Stomach (tissue), 9 donors: ENCODE data around the gene CD33. TPM values are rescaled to one million over a fixed set of nuclear protein-coding genes. Genes with fewer than 3 reads are reported as not detected.

Experiments
- DNase-seq, 2 donors: peaks; one replicate each; pipeline versions ENCODE4 v3.0.0 to v3.0.0-alpha.2; 2013 to 2019
- H3K27ac ChIP-seq, 5 donors: fragments of 200-600 bp in 4 of 5; sonication (generic) in 4 of 5; one replicate each; pipeline ENCODE4 v1.5.1; 2013 to 2019; ENCODE audit warnings: mild to moderate bottlenecking in 1 of 5, moderate library complexity in 1 of 5
- H3K27me3 ChIP-seq, 3 donors: fragments of 200-600 bp; sonication (generic); one replicate each; pipeline ENCODE4 v1.5.1; 2017 to 2019; ENCODE audit warnings: mixed run types in 1 of 3
- H3K36me3 ChIP-seq, 4 donors: fragments of 200-600 bp; sonication (generic); 1 replicate in 3 of 4; 2 replicates in 1 of 4; pipeline ENCODE4 v1.5.1; 2016 to 2019
- H3K4me1 ChIP-seq, 4 donors: fragments of 200-600 bp; sonication (generic); one replicate each; pipeline ENCODE4 v1.5.1; 2016 to 2019
- H3K4me3 ChIP-seq, 4 donors: fragments of 200-600 bp; sonication (generic) in 3 of 4; one replicate each; pipeline ENCODE4 v1.5.1; 2016 to 2019; ENCODE audit warnings: mild to moderate bottlenecking in 1 of 4
- H3K9me3 ChIP-seq, 4 donors: fragments of 200-600 bp; sonication (generic); one replicate each; pipeline ENCODE4 v1.5.1; 2016 to 2019
- CTCF ChIP-seq, 7 experiments: fragments of 450-650 bp in 4 of 7; fragments of 200-600 bp in 3 of 7; sonication (generic) in 3 of 7; IDR thresholded peaks; one replicate each; pipeline ENCODE4 v1.5.1; 2016 to 2019; ENCODE audit warnings: antibody characterized with exemption in 7 of 7, control low read depth in 2 of 7, mild to moderate bottlenecking in 1 of 7
- EP300 ChIP-seq: sonication (generic); formaldehyde crosslinking; IDR thresholded peaks from one replicate; pipeline ENCODE4 v1.6.1; 2017; ENCODE audit warnings: antibody characterized with exemption
- POLR2A ChIP-seq, 4 donors: fragments of 450-650 bp; IDR thresholded peaks; one replicate each; pipeline ENCODE4 v1.6.1; 2016; ENCODE audit warnings: antibody characterized with exemption in 4 of 4, control low read depth in 2 of 4, mild to moderate bottlenecking in 1 of 4, moderate library complexity in 1 of 4
- POLR2AphosphoS5 ChIP-seq, 3 donors: sonication (generic); formaldehyde crosslinking; IDR thresholded peaks; one replicate each; pipeline ENCODE4 v1.6.1; 2016; ENCODE audit warnings: antibody characterized with exemption in 3 of 3
- WGBS, 5 donors: extraction: QIAGEN DNeasy Blood & Tissue Kit in 3 of 5; methylation state at CpG; one replicate each; pipeline versions ENCODE4 v1.1.5 to v1.1.7; 2013 to 2018; 5-methylcytosine and 5-hydroxymethylcytosine counted together
- intact Hi-C: fragments of 100-400 bp; cut with DNase I; formaldehyde crosslinking; loops from one replicate; pipeline ENCODE4 v1.15.1; 2023; ENCODE audit warnings: low total_unique reads
- polyA plus RNA-seq, 3 donors: library from polyadenylated mRNA; stranded (reverse); fragments of 200-250 nt; gene quantifications; one replicate each; pipeline ENCODE4 v1.2.3, GENCODE V29; 2013
- total RNA-seq, 5 donors: library from RNA; depleted of rRNA; stranded (reverse); fragments of >200 nt; gene quantifications; one replicate each; pipeline versions ENCODE4 v1.1.0 to v1.2.3, GENCODE V29; 2014 to 2016
- donor health status: healthy with polysubstance abuse.
- donor health status: Bipolar disorder and iron deficiency.
- donor health status: healthy.

The CD33 gene
- total and polyA plus RNA-seq, 8 donors = 1.7 to 4.8 (median 3.0) TPM; not detected in 3

DNA sequence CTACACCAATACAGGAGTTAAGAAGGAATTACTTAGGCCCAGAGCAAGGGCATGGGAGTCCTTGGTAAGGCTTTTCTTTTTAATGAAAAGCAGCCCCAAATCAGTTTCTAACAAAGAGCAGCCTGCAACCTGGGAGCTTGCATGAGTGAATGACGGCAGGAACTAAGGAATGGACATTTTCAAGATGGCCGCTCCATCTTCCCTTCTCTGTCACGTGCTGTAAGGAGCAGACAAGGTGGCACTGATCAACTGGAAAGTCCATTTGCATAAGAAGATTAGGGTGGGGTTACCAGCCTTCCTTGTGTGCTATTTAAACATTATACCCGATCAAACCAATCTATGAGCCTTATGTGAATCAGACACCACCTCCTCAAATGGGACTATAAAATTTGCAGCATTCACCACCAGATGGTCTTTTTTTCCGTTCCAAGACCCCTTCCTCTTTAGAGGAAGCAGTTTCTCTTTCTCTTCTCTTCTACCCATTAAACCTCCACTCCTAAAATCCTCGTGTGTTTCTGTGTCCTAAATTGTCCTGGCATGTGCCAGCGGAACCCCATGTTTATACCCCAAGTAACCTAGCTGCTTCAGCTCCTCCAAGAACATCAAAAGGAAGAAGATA lies 23.2 kb downstream of the CD33 start:
- no peaks in the 10 kb centered on the region for H3K36me3 ChIP-seq
- no peak overlapping the region for H3K4me3 ChIP-seq
- H3K27ac ChIP-seq = no peak overlapping the region
- DNase-seq = no peak
- no peaks in the 10 kb centered on the region for H3K4me1 ChIP-seq
- WGBS, 5 donors = 61 to 82% (median 71%) methylated on average over 7 of the region's 7 CpGs
- intact Hi-C loops = no loop called here
- peaks cover 0 to 8% (median 0%) of the 10 kb centered on the region in 4 donors for H3K9me3 ChIP-seq
- peaks cover 0 to 7% (median 0%) of the 10 kb centered on the region in 3 donors for H3K27me3 ChIP-seq
- TF ChIP-seq POLR2A (IDR thresholded peaks at IDR 0.05) (no peak), POLR2AphosphoS5 (IDR thresholded peaks at IDR 0.05) (no peak), EP300 (no peak), CTCF (IDR thresholded peaks at IDR 0.05) (no peak)

GRCh38 chr19:51250786-51251467 lies 26.0 kb downstream of the CD33 start, which contains the start of gene SIGLECL1:
Gene SIGLECL1, plus strand, starts transcription at chr19:51251080. Its CDS starts 12,993 bp downstream, at chr19:51264073.
- peaks cover 0 to 8% (median 0%) of the 10 kb centered on the region in 4 donors for H3K9me3 ChIP-seq
- H3K4me1 ChIP-seq = no peaks in the 10 kb centered on the region
- H3K27ac ChIP-seq = no peak within 1 kb of the TSS
- no peak within 1 kb of the TSS for H3K4me3 ChIP-seq
- TF ChIP-seq CTCF (IDR thresholded peaks at IDR 0.05) (no peak), POLR2AphosphoS5 (IDR thresholded peaks at IDR 0.05) (no peak), EP300 (no peak), POLR2A (IDR thresholded peaks at IDR 0.05) (no peak)
- no peak for DNase-seq
- no peaks in the 10 kb centered on the region for H3K36me3 ChIP-seq
- peaks cover 0 to 7% (median 0%) of the 10 kb centered on the region in 3 donors for H3K27me3 ChIP-seq
- WGBS, 5 donors = 86 to 95% (median 94%) methylated on average over 13 to 23 of the region's 23 CpGs
- intact Hi-C loops = no loop called here

- no peak for TF ChIP-seq CTCF (IDR thresholded peaks at IDR 0.05)
- no peak for TF ChIP-seq POLR2A (IDR thresholded peaks at IDR 0.05)
- TF ChIP-seq EP300 = no peak
- no peak for TF ChIP-seq POLR2AphosphoS5 (IDR thresholded peaks at IDR 0.05)
- H3K4me3 ChIP-seq = no peak overlapping the region
Measured at GRCh38 chr19:51251468-51251820, 26.6 kb downstream of the CD33 start.

DNA sequence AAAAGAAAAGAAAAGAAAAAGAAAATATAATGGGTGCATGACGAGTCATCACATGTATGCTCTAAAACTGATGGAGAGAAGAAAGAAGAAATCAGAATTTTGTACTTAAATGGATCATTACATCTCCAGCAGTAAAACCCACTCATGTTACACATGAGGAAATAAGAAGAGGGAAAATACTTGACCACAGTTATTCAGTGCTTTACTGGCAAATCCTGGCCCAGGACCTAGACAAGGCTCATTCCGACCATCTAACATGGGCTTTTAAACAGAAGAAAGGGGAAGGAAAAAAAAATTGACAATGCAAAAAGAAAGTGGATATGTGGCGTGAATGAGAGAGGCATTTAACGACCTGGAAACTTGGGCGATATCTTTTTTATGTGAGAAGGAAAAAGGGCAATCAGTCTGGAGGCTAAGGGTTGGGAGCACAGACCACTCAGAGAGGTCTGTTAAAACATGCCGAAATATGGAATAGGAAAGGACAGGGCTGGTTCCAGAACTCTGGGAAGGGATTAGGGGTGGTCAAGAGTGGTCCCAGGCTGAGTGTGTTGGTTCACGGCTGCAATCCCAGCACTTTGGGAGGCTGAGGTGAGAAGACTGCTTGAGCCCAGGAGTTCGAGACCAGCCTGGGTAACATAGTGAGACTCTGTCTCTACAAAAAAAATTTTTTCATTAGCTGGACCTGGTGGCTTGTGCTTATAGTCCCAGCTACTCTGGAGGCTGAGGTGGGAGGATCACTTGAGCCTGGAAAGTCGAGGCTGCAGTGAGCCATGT lies 27.6 kb downstream of the CD33 start:
- 68 to 80% (median 79%) methylated on average over 9 of the region's 9 CpGs for WGBS, 5 donors
- no peak overlapping the region for H3K4me3 ChIP-seq
- peaks cover 0 to 7% (median 0%) of the 10 kb centered on the region in 3 donors for H3K27me3 ChIP-seq
- H3K4me1 ChIP-seq = no peaks in the 10 kb centered on the region
- intact Hi-C loops = no loop called here
- H3K36me3 ChIP-seq = no peaks in the 10 kb centered on the region
- TF ChIP-seq POLR2AphosphoS5 (IDR thresholded peaks at IDR 0.05) (no peak), POLR2A (IDR thresholded peaks at IDR 0.05) (no peak), CTCF (IDR thresholded peaks at IDR 0.05) (no peak), EP300 (no peak)
- no peak overlapping the region for H3K27ac ChIP-seq
- DNase-seq = no peak
- H3K9me3 ChIP-seq = peaks cover 0 to 8% (median 0%) of the 10 kb centered on the region in 4 donors

More at GRCh38 chr19:51251468-51251820, 26.6 kb downstream of the CD33 start:
- Histone ChIP-seq H3K27me3 (peaks cover 0 to 7% (median 0%) of the 10 kb centered on the region in 3 donors), H3K27ac (no peak overlapping the region), H3K36me3 (no peaks in the 10 kb centered on the region), H3K9me3 (peaks cover 0 to 8% (median 0%) of the 10 kb centered on the region in 4 donors), H3K4me1 (no peaks in the 10 kb centered on the region)
- intact Hi-C loops = no loop called here
- 66 to 76% (median 74%) methylated on average over 6 to 9 of the region's 9 CpGs for WGBS, 5 donors
- no peak for DNase-seq
